Right lobe of liver (tissue), 6 donors: ENCODE results near the gene PLXNA2. TPM values are rescaled to one million over a fixed set of nuclear protein-coding genes. Genes with fewer than 3 reads are reported as not detected.

Experiments used
- ATAC-seq, 4 donors: fragments of 200-7000 bp; cut with Tn5 transposase; one replicate each; pipeline ENCODE4 v1.9.1; 2020; ENCODE audit warnings: mild to moderate bottlenecking in 4 of 4, moderate library complexity in 4 of 4
- DNase-seq, 3 donors: peaks; one replicate each; pipeline ENCODE4 v3.0.0-alpha.2; 2020
- H3K27ac ChIP-seq, 3 donors: fragments of 200-600 bp; one replicate each; pipeline ENCODE4 v1.8.0; 2022
- H3K27me3 ChIP-seq, 2 donors: fragments of 200-600 bp; one replicate each; pipeline ENCODE4 v1.8.0; 2022
- H3K36me3 ChIP-seq, 4 donors: fragments of 200-600 bp; sonication (generic) in 1 of 4; one replicate each; pipeline versions ENCODE4 v1.5.1 to v1.8.0; 2017 to 2022; ENCODE audit warnings: control low read depth in 1 of 4
- H3K4me1 ChIP-seq, 4 donors: fragments of 200-600 bp; sonication (generic) in 1 of 4; one replicate each; pipeline versions ENCODE4 v1.5.1 to v1.8.0; 2017 to 2022; ENCODE audit warnings: control low read depth in 1 of 4
- H3K4me3 ChIP-seq, 3 donors: fragments of 200-600 bp; one replicate each; pipeline ENCODE4 v1.8.0; 2022
- H3K9me3 ChIP-seq, 4 donors: fragments of 200-600 bp; sonication (generic) in 1 of 4; one replicate each; pipeline versions ENCODE4 v1.5.1 to v1.8.0; 2017 to 2022; ENCODE audit warnings: control low read depth in 1 of 4
- CTCF ChIP-seq, 4 donors: fragments of 200-600 bp in 3 of 4; fragments of 450-650 bp in 1 of 4; IDR thresholded peaks; one replicate each; pipeline versions ENCODE4 v1.5.1 to v1.8.0; 2016 to 2022; ENCODE audit warnings: antibody characterized with exemption in 4 of 4, mild to moderate bottlenecking in 2 of 4
- POLR2A ChIP-seq: fragments of 450-650 bp; IDR thresholded peaks from one replicate; pipeline ENCODE4 v1.6.1; 2017; ENCODE audit warnings: antibody characterized with exemption, mild to moderate bottlenecking
- WGBS: methylation state at CpG from one replicate; pipeline ENCODE4 v1.1.6; 2018; ENCODE audit warnings: low coverage, low lambda C conversion rate; ENCODE audit not compliant: insufficient coverage; ENCODE audit errors: missing lambda C conversion rate; 5-methylcytosine and 5-hydroxymethylcytosine counted together
- intact Hi-C, 2 donors: fragments of 100-400 bp; cut with DNase I; formaldehyde crosslinking; loops; one replicate each; pipeline versions ENCODE4 v1.11.2 to v1.14.1; 2022
- total RNA-seq, 6 experiments: library from RNA; depleted of rRNA in 2 of 6; stranded (reverse); fragments of >200 nt in 2 of 6; fragmentation: NEBNext Ultra II Directional in 3 of 6; extraction: Animal tissue kit (Norgen Biotek cat#: 25700) in 3 of 6; gene quantifications; one replicate each; pipeline versions ENCODE4 v1.1.0 to v1.2.4, GENCODE V29; 2016 to 2023
- donor health status: DM: no; HTN: yes; CAD: no.
- donor health status: DM: no; HTN: no; CAD: no.
- donor health status: DM: no; HTN: no; CAD: no.
- donor health status: DM: no; HTN: yes; CAD: no.
- donor health status: DM: no; HTN: yes; CAD: no.

Gene PLXNA2
- total RNA-seq, 6 experiments from 2014 or later: 5.6 to 20.8 (median 9.3) TPM

- no peak for ATAC-seq
- intact Hi-C loops: no loop called here
- Histone ChIP-seq H3K36me3 (no peaks in the 10 kb centered on the region), H3K9me3 (no peaks in the 10 kb centered on the region), H3K27me3 (no peaks in the 10 kb centered on the region), H3K27ac (no peak overlapping the region), H3K4me1 (no peaks in the 10 kb centered on the region), H3K4me3 (no peak overlapping the region)
- DNase-seq: no peak
- WGBS: 60% methylated on average over 2 of the region's 2 CpGs
- TF ChIP-seq POLR2A (no peak), CTCF (IDR thresholded peaks at IDR 0.05) (no peak)
Observed at GRCh38 chr1:208189183-208189582, 55.0 kb downstream of the PLXNA2 start.

- no peaks in the 10 kb centered on the region for H3K27me3 ChIP-seq
- peaks cover 0 to under 1% (median 0%) of the 10 kb centered on the region in 4 donors for H3K4me1 ChIP-seq
- no peak for TF ChIP-seq POLR2A
- TF ChIP-seq CTCF (IDR thresholded peaks at IDR 0.05): no peak
- intact Hi-C loops: no loop called here
- H3K4me3 ChIP-seq: no peak overlapping the region
- DNase-seq: no peak
- no peaks in the 10 kb centered on the region for H3K36me3 ChIP-seq
- no peak for ATAC-seq
- no peaks in the 10 kb centered on the region for H3K9me3 ChIP-seq
- no peak overlapping the region for H3K27ac ChIP-seq
- WGBS: no CpG with 5 or more reads among the region's 1 CpG
Observed at GRCh38 chr1:208188607-208189006, 55.6 kb downstream of the PLXNA2 start.

- H3K4me1 ChIP-seq: peaks cover 0 to 11% (median 4%) of the 10 kb centered on the region in 4 donors
- H3K9me3 ChIP-seq: no peaks in the 10 kb centered on the region
- no peaks in the 10 kb centered on the region for H3K36me3 ChIP-seq
- H3K27ac ChIP-seq: no peak overlapping the region
- 52% methylated on average over 5 of the region's 7 CpGs for WGBS
- DNase-seq (no peak), ATAC-seq (no peak)
- intact Hi-C loops: no loop called here
- H3K4me3 ChIP-seq: no peak overlapping the region
- no peak for TF ChIP-seq POLR2A
- no peak for TF ChIP-seq CTCF (IDR thresholded peaks at IDR 0.05)
- H3K27me3 ChIP-seq: no peaks in the 10 kb centered on the region
Observed at GRCh38 chr1:208187499-208188041, 56.6 kb downstream of the PLXNA2 start.

GRCh38 chr1:208185801-208186231 lies 58.4 kb downstream of the PLXNA2 start:
- ATAC-seq: no peak
- Histone ChIP-seq H3K27ac (no peak overlapping the region), H3K4me3 (no peak overlapping the region), H3K4me1 (peaks cover 0 to 28% (median 6%) of the 10 kb centered on the region in 4 donors), H3K36me3 (no peaks in the 10 kb centered on the region), H3K27me3 (no peaks in the 10 kb centered on the region), H3K9me3 (no peaks in the 10 kb centered on the region)
- intact Hi-C loops: no loop called here
- WGBS: 90% methylated on average over 2 of the region's 3 CpGs
- TF ChIP-seq CTCF (IDR thresholded peaks at IDR 0.05) (no peak), POLR2A (no peak)
- no peak for DNase-seq
